Measurements from ENCODE around the gene CYB561D2.

CYB561D2 gene

DNA sequence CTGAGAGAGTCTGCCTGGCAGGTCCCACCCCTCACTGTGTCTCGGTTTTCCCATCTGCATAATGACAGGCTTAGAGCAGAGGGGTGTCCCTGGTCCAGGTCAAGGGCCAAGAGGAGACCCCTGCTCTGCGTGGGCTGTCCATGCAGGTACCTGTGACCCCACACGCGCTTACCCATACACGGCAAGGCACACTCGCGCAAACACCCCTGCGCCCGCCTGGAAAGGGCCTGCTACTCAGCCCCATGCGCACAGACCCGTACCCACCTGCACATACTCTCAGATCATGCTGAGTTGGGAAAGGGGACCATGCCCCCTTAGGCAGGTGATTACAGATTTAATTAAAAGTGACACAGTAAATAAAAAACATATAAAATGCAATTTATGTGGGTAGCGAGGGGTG, 32.1 kb downstream of the CYB561D2 start:
- TF ChIP-seq, protein P1, sequence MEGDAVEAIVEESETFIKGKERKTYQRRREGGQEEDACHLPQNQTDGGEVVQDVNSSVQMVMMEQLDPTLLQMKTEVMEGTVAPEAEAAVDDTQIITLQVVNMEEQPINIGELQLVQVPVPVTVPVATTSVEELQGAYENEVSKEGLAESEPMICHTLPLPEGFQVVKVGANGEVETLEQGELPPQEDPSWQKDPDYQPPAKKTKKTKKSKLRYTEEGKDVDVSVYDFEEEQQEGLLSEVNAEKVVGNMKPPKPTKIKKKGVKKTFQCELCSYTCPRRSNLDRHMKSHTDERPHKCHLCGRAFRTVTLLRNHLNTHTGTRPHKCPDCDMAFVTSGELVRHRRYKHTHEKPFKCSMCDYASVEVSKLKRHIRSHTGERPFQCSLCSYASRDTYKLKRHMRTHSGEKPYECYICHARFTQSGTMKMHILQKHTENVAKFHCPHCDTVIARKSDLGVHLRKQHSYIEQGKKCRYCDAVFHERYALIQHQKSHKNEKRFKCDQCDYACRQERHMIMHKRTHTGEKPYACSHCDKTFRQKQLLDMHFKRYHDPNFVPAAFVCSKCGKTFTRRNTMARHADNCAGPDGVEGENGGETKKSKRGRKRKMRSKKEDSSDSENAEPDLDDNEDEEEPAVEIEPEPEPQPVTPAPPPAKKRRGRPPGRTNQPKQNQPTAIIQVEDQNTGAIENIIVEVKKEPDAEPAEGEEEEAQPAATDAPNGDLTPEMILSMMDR (IDR thresholded peaks at IDR 0.05; ENCODE audit: insufficient read depth, missing control alignments) = no peak
- FAIRE-seq = no peak

DNA sequence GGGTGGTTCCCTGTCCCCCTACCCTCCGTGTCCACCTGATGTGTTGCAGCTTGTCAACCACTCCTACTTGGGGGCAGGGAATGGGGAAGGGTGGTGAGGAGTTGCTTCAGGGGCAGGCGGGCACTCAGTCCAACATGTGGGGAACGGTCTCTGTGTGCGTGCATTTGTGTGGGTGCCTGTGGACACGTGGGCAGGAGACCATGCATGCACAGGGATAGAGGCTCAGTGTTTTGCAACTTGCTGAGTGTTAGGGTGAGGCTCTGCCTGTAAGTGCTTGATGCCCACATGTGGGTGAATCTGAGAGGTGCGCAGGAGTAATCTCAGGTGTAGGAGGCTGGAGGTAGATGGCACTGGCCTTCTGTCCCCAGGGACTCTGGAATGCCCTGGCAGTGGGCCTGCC, 33.1 kb downstream of the CYB561D2 start:
- DNase-seq (ENCODE audit: insufficient read length, low spot score) (no peak), FAIRE-seq (no peak)
- TF ChIP-seq, protein P1 (IDR thresholded peaks at IDR 0.05; ENCODE audit: insufficient read depth, missing control alignments) = no peak

More for the DNA sequence above, 32.1 kb downstream of the CYB561D2 start:
- no peak for DNase-seq (ENCODE audit: insufficient read length, low spot score)

DNA sequence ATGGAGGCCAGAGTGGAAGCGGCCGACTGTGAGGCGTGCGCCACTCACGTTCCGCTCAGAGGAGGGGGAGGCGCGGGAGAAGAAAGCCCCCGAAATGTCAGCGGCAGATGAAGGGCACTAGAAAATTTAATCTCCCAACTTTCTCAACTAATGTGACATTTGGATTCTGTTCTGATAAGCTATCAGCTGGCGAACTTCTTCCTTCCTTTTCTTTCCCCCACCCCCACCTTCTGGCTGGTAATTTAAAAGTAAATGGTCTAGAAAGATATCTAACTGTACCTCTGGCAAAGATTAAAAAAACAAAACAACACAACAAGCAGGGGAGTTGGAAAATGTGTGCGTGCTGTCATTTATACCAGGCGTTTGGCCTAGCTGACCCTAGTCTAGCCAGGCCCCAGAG, 35.1 kb downstream of the CYB561D2 start:
- DNase-seq (ENCODE audit: insufficient read length, low spot score) (no peak), FAIRE-seq (no peak)
- TF ChIP-seq, protein P1 (IDR thresholded peaks at IDR 0.05; ENCODE audit: insufficient read depth, missing control alignments) = no peak

DNA sequence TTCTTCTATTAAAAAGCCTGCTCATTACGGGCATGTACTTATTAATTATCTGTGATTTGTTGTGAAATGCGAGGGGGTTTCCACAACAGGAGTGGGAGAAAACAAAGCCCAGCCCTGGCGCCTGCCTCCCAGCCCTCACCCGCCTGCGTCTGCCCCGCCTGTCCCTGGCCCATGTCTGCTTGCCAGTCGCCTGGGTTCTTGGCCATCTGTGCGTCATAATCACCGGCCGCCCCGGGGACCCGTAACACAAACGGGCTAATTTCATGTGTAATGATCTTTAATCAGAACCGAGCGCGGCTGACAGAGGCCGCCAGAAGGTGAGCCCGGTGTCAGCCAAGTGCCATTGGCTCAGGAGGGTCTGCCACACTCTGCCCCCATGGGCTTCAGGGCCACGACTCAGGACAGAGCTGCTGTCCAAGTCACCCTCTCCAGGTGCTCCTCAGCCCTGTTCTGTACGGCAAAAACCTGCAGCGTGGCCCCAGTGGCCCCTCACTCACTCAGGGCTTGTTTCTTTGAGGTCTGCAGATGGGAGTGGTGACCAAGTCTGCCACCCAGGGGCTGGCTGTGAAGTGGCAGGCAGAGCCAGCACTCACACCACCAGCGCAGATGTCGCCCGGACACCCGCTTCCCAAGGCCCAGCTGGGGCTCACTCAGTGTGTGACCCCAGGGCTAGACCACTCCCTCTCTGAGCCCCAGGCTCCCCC, 37.5 kb downstream of the CYB561D2 start:
- TF ChIP-seq, protein P1 (IDR thresholded peaks at IDR 0.05; ENCODE audit: insufficient read depth, missing control alignments) = peak; percentile 44
- DNase-seq (ENCODE audit: insufficient read length, low spot score) = peak; percentile 86
- no peak for FAIRE-seq

DNA sequence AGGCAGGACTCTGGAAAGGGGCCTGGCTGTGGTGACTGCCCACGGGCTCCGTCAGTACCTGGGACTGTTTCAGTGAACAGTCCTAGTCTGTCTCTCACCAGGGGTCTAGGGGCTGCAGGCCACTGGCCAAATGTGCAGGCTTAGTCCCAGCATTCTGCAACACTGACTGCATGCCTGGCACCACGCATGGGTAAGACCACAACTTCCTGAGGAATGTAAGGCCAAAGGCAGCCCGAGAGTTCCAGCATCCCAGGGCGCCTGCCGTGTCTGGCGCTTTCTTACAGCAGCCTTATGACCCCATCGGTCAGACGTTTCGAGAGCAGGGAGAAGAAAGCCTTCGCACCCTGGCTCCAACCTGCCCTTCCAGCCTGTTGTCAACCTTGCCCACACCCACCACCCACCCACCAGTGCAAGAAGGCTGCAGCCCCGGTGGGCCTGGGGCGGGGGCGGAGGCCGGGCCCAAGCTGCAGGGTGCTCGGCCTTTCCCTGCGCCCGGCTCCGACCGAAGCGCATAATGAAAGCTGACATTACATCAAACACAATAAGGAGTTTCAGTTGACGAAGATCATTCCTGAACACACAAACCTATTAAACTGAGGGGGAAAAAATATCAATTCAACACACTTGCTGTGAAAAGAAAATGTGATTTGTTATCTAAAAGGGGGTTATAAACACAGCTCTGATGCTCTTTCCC, 38.2 kb downstream of the CYB561D2 start:
- DNase-seq (ENCODE audit: insufficient read length, low spot score) (no peak), FAIRE-seq (no peak)
- TF ChIP-seq, protein P1 (IDR thresholded peaks at IDR 0.05; ENCODE audit: insufficient read depth, missing control alignments) = no peak

DNA sequence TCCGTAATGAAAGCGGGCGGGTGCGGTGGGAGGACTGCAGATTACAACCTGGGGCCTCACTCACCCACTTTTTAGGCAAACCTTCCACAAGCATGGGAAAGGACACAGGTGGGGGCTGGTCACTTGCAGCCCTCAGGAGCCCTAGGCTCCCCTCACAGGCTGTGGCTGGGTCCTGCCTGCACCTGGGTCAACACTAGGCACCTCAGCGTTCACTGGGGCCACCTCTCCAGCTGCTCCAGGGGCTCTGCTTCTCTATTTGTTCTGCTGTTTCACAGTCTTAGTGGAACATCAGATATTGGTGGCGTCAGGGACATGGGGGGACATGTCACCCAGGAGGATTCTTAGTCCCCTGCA, 38.7 kb downstream of the CYB561D2 start:
- TF ChIP-seq, protein P1 (IDR thresholded peaks at IDR 0.05; ENCODE audit: insufficient read depth, missing control alignments) = no peak
- DNase-seq (ENCODE audit: insufficient read length, low spot score) (no peak), FAIRE-seq (no peak)
